Right lung (tissue), 5 donors: Measurements from ENCODE around the gene SLC2A13. TPM values are rescaled to one million over a fixed set of nuclear protein-coding genes. Genes with fewer than 3 reads are reported as not detected.
"Not testable (repeated sequence)": the region's sequence is repeated elsewhere in the genome, so short reads cannot be mapped to it uniquely, and the experiment has no call there.

Experiments
- DNase-seq, 2 donors: peaks; one replicate each; pipeline ENCODE4 v3.0.0-alpha.2; 2013
- polyA plus RNA-seq, 5 donors: library from polyadenylated mRNA; unstranded; fragments of 120-200 nt; gene quantifications; one replicate each; pipeline versions ENCODE4 v1.2.1 to v1.2.3, GENCODE V29; 2013; ENCODE audit warnings: inconsistent platforms in 1 of 5, low replicate concordance in 1 of 5; ENCODE audit not compliant: insufficient read length in 5 of 5, insufficient read depth in 1 of 5

Gene SLC2A13
- polyA plus RNA-seq, 5 donors = 5.3 to 7.6 (median 6.6) TPM

DNA sequence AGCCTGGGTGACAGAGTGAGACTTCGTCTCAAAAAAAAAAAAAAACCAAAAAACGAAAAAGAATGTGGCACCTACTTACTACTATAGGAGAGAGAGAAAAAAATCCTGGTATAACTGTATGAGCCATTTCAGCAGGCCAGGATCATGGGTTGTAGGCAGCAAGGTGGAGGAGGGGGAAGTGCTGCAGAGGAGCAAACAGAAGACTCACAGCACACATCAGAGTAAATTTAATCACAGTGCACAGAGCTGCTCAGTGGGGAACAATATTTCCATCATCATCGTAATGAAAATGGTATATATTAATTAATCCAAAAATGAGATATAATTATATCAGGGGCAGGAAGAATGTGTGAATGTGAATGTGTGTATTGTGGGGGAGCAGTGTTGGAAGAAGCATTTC is 175.8 kb downstream of the SLC2A13 start:
- no peak for DNase-seq

DNA sequence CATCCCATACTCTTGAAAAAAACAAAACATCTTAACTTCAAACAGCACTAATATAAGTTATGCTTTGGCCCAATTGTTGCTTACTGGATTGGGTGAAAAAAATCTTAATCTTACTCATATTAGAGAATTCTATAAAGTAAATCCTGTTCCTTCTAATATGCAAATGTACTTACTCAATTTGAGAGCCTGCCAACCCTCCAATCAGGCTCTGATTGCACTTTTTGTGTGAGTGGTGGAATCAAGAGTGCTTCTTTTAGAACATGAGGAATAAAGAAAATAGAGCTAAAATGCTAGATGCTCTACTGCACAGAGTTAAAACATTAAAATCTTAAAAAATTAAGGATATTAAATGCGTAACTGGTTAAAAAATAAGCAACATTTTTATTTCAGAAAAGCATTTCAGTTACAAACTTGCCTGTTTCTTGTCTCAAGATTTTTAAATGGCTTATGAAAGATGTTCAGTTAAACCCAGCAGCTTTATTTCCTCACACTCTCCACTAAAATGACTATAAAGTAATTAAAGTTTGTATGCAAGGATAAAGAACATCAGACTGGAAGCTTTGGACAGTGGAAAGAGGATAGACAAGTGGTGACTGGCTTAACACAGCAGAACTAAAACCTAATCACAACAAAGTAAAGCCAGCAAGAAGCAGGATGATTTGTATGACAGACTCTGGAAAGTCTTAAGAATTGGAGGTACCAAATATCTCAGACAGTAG is 177.5 kb downstream of the SLC2A13 start:
- DNase-seq = no peak

DNA sequence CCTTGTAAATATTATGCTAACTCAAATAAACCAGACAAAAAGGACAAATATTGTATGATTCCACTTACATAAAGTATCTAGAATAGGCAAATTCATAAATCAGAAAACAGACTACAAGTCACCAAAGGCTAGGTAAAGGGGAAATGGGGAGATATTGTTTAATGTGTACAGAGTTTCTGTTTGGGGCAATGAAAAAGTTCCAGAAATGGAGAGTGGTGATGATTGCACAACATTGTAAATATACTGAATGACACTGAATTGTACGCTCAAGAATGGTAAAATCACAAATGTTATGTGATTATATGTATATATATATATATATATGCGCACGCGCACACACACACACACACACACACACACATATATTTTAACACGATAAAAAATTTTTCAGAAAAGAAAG is 182.5 kb downstream of the SLC2A13 start:
- no peak for DNase-seq

DNA sequence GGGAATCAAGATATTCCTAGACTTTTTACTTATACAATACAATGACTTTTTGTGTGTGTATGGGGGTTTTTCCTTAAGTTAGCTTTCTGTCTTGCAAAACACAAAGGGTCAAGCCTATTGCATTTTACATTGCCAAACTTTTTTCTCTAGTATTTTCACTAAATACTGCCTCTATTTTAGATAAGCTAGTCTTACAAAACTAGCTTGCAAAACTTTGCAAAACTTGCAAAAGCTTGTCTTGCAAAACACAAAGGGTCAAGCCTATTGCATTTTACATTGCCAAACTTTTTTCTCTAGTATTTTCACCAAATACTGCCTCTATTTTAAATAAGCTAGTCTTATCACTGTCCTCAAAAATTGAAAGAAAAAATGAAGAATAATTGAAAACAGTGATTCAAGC is 183.3 kb downstream of the SLC2A13 start:
- DNase-seq = not testable (repeated sequence)

DNA sequence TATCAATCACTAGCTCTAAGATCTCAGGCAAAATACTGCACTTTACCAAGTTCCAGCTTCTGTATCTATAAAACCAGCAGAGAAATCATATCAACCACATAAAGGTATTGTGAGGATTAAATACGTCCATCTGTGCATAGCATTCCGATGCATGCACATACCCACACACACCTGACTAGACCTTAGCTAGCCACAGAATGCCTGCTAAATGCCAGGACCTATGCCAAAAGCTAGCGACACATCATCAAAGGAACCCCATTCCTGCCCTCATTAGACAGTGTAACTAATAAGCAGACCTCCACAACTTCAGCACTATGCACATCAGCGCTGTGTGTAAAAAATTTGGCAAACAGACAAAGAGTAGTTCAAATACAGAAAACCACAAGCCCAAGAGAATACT is 185.2 kb downstream of the SLC2A13 start:
- DNase-seq = no peak

DNA sequence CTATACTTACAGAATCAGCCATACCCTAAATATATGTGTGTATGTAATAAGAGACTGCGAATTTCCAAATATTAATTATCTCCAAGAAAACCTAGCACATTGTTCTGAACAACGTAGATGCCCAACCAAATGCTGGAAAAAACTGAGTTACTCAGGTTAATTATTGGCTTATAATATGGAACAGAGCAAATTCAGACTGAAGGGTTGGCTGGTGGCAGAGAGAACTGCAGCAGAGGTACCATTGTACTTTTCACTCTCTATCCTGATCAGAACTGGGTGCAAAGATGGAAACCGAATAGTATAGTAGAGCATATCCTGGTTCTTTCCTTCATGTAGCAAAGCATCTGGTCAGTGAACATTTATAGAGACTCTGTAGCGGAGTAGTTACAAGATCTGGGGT is 185.7 kb downstream of the SLC2A13 start:
- DNase-seq = no peak

DNA sequence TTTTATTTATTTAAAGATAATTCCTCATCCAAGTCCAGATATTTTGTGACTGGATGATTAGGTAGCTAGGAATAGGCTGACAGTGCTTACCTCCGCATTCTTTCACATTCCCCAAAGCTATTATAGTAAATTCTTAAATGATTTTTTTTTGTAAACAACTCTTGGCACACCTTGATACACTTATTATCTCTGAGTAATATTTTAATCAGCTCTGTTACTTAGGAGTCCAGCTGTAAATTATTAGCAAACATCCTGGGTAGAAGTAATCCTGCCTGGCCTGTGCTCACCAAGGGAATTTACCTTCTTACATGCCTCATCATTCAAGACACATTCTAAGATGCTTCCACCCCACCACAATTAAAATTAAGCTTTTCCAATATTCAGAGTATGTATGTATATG is 186.1 kb downstream of the SLC2A13 start:
- no peak for DNase-seq

DNA sequence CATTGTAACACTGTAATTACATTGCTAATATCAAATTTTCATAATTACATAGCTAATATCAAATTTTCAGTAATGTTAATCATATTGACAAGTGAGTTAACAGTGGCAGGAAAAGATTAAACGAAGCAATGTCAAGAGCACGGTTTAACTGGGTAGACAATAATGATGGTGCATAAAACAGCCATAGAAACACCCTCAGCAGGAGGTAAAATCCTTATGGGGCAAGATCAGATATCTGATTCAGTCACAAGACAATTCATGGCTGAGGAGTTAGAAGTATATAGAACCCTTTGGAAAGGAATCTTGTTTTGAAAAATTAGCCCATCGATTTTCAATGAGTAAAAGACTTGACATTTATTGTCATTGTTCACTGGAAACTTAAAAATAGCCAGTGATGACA is 190.6 kb downstream of the SLC2A13 start:
- DNase-seq = no peak

DNA sequence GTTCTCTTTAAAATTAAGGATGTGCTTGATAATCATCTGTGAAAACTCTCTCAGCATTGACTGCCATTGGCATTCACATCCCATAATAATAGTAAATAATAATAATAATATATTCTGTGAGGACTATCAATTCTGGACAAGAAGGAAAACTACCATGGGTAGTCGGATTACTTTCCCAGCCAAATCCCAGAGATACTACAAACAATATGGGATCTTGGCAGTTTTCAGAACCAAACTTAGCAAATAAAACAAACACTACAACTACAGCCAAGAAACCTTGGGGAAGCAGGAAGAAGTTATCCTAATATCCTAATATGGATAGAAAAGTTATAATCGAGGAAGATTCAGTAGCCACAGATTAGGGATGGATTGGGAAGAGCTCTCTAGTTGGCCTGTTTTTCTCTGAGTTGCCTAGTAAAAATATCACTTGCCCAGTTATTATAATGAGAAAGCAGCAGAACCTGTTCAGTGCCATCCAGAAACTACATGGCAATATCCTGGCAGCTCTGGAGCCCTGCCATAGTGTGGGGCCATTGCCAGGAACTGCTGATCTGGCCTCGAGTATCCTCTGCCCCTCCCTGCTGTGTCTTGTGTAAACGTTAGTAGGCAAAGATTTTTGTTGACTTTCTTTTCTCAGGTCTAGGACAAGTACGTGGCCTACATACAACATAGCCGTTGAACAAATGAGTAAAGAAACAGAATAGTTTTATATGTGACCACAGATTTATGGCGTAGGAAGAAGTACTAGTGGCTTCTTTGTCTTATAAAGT is 193.5 kb downstream of the SLC2A13 start:
- peak; percentile 11 to 23 for DNase-seq

DNA sequence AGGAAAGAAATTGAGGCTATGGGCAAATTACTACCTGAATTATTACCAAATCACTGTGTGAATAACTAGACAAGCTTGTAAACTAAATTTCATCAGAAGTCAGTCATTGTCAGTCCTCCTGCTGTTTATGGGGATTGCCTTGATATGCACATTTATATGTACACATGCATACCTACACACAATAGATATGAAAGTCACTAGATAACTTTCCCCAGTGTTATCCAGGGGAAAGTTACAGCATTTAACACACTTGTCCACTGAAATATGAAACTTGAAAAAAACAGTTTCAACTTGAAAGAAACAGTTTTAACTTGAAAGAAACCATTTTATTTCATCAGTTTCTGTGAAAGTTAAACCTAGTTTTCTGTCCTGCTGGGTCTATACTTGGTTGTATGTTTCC is 199.6 kb downstream of the SLC2A13 start:
- no peak for DNase-seq

DNA sequence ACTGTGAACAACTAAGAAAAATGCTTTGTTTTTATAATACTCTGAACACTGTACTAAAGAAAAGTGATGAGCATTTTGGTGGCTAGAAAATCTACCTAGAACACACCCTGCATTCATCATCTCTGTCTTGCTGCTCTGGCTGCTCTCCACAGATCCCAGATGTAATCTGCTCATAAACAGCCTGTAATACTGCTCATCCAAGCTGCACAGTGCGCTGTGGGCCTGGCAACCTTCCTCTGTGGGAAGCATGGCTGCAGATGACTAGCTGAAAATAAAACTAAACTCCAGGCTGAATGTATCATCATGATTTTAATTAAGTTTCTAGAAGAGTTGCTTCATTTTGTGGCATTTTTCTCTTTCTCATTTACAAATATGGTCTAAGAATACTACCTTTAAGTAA is 200.7 kb downstream of the SLC2A13 start:
- DNase-seq = peak; percentile 4 to 7

DNA sequence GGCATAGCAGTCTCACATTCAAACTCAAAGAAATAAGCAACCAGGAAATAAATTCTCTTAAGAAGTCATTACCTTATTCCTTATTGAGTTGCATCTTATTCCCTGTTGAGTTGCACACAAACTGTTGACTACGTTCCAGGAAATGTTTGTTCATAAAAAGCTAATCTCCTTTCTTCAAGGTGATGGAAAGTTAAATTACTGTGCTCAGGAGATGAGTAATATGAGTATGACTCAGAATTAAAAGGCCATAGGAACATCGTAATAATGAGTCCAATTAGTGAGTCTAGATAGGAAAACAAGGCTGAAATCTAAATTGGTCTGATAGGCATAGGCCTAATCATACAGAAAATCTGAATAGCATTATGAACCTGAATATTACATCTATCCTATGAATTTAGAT is 203.1 kb downstream of the SLC2A13 start:
- DNase-seq = no peak

DNA sequence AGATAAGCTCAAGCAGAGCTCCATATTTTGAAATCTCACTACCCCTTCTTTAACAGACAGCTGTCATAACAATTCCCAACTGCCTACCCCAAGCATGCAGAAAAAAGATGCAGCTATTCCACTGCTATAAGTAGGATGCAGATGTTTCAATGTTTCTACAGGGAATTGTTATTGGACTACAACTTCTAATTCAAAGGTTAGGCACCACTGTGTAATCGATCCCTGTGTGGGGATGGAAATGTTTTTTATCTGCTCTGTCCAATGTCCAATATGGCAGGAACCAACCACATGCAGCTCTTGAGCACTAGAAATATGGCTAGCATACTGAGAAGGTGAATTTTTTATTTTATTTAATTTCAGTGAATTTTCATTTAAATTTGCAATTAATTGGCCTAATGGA is 208.6 kb downstream of the SLC2A13 start:
- no peak for DNase-seq

DNA sequence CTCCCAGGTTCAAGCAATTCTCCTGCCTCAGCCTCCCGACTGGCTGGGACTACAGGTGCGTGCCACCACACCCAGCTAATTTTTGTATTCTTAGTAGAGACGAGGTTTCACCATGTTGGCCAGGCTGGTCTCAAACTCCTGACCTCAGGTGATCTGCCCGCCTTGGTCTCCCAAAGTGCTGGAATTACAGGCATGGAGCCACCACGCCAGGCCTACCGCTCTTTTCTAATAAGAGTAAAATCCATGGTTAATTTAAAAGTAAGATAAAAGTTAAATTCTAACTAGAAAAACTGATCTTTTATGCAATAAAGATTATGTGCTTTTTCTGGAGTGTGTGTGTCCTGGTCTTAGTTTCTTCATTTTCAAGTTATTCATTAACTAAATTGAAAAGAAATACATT is 212.5 kb downstream of the SLC2A13 start:
- DNase-seq = not testable (repeated sequence)

DNA sequence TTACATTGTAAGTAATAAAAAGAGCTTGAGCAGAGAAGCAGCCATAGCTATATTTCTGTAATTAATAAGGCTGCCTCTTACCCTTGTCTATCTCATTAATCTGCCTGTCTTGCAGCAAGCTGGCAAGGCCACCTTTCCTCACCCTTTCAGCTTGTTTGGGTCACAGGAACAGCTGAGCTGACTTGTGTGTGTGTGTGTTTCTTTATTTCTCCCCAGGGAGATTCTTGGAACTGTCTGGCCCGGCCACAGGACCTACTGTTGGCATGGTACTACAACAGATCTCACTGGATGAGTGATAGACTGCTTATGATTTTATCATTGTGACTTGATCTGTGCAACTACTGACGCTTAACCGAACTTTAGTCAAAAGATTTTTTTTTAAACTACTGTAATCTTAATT is 213.7 kb downstream of the SLC2A13 start:
- DNase-seq = no peak

DNA sequence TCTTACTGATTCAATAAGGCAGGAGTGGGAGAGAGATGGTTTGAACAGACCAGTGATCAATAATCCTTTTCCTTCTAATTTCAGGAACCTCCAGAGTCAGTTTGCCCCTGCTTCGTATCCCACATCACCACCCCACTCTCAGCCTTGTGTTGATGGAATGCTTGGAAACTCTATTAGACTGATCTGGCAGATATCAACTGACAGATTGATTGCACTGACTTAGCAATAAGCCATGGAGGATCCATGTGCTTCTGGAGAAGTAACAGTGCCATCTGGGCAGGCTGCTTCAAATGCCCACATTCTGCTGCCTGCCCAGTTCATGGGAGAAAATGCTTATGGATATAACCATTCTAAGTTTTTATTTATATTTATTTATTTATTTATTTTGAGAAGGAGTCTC is 218.0 kb downstream of the SLC2A13 start:
- no peak for DNase-seq

DNA sequence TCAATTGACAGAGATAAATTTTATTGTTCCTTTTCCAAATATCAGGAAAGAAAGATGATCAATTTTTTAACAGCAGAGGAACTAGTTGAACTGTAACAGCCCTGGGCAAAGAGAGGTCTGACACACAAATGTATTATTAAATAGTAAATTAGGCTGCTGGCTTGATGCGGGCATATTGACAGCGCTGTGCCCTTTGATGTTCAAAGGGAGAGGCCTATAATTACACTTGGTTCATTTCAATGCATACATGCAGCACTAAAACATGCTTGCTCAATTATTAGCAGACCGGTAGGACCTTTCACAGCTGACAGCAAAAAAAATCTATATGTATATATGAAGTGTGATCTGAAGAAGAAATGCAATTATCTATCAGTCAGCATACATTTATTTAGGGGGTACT is 219.8 kb downstream of the SLC2A13 start:
- no peak for DNase-seq

DNA sequence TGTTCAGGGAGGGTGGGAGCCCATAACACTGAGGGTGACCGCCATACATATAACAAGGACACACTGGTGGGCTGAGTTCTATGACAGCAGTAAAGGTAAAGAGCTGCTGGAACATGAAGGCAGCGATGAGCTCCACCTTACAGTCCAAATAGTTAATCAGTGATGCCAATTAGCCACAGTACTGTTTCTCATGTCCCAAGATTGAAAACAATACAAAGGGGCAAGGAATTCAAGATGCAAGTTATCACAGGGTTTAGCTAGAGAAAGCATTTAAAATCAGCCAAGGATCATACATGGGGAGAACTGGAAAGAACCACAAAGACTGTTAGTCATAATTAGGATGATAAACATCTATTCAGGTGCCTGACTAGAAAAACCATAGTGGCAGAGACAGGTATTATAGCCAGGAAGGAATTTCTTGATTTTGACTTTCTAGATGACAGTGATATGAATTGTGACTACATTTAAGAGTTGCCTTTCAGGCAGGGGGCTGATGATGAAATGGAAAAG is 221.2 kb downstream of the SLC2A13 start:
- DNase-seq = no peak

DNA sequence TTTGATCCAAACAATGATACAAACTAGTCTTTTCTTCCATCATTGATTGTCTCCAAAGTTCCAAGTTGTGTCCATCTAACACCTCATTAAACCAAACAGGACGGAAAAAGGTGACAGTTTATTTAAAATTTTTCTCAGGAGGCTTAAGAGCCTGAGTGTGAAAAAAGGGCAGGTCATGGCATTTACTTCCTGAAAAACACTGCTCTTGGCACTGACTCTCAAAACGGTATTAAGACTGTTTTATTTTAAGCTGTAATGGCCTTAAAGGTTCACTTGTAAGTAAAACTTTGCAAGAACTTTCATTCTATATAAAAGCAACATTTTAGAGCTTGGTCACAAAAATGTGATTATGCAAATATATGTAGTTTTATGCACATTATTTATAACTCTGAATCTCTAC is 222.5 kb downstream of the SLC2A13 start:
- DNase-seq = no peak

DNA sequence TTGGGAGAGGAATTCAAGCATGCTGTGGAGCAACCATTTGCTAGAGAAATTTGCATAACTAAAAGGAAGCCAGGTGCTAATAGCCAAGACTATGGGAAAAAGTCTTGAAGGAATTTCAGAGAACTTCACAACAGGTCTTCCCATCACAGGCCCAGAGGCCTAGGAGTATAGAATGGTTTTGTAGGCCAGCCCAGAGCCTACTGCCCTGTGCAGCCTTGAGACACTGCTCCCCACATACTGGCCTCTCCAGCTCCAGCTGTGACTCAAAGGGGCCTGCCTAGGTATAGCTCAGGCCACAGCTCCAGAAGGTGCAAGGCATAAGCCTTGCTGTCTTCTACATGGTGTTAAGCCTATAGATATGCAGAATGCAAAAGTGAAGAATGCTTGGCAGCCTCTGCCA is 227.1 kb downstream of the SLC2A13 start:
- DNase-seq = no peak

DNA sequence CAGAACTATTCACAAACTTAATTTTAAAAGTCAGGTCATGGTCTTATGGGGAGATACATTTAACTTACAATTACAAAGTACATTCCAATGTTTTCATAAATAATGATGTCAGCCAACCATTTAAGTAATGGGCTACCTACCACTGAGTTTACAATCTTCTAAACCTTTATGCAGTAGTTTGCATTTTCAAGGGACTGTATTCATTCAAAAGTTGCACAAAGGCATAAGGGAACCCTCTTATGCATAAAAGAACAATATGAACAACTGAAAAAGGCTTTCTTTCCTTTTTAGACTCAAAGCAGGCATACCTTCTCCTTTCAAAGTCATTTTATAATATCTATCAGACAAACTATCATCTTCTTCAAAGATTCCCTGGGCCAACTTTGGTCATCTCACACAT is 230.2 kb downstream of the SLC2A13 start:
- no peak for DNase-seq

DNA sequence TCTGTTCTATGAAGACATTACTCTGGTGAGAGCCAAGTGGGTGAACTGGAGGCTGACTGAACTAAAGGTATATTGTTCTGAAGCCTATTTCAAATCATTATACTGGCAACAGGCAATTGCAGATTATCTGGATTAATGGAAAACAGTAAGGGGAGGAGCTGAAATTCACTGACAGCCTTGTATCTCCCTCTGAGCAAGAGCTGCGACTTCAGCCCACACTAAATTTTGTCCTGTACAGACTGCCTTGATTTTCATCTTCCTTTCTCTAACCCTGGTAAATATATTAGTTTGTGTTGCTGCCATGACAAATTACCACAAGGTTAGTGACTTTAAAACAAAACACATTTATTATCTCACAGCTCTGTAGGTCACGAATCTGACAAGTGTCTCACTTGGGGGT is 231.1 kb downstream of the SLC2A13 start:
- no peak for DNase-seq

DNA sequence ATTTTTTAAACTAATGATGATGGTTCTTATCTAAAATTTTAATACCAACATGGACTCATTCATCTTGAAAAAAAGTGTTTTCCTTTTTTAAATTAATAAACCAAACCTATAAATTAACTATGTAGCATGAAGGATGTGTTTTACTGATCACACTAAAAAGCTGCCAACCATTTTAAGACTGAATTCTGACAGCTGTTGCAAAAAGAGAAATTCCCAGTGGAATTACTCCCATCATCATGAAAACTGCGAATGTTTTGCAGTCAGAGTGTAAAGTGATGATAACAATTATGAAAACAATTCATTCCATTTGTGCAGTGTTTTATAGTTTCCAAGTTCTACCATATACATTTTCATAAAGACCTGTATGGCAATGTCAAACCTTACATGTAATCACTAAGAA is 232.8 kb downstream of the SLC2A13 start:
- DNase-seq = no peak
